Smooth muscle cell (in vitro differentiated cells): ENCODE results near the gene USP15. TPM values are rescaled to one million over a fixed set of nuclear protein-coding genes. Genes with fewer than 3 reads are reported as not detected.

Source experiments
- DNase-seq: peaks from one replicate; lab custom pipeline; 2025; ENCODE audit not compliant: unreplicated experiment; lab: John Stamatoyannopoulos, UW
- H2AFZ ChIP-seq: fragments of 200-600 bp; sonication (generic); 2 replicates; pipeline ENCODE4 v1.6.0; 2016; ENCODE audit warnings: antibody characterized with exemption, low read depth, mild to moderate bottlenecking
- H3F3A ChIP-seq: fragments of 200-600 bp; sonication (generic); 2 replicates; pipeline ENCODE4 v1.6.0; 2017; ENCODE audit warnings: antibody characterized with exemption, low read depth
- H3K27ac ChIP-seq: fragments of 200-600 bp; sonication (generic); 2 replicates; pipeline ENCODE4 v1.5.1; 2016; ENCODE audit warnings: low read depth, mild to moderate bottlenecking
- H3K27me3 ChIP-seq: fragments of 200-600 bp; sonication (generic); 2 replicates; pipeline ENCODE4 v1.6.1; 2016; ENCODE audit warnings: low read depth, mild to moderate bottlenecking
- H3K36me3 ChIP-seq: fragments of 200-600 bp; sonication (generic); 2 replicates; pipeline ENCODE4 v1.5.1; 2016; ENCODE audit warnings: low read depth
- H3K4me1 ChIP-seq: fragments of 200-600 bp; sonication (generic); 2 replicates; pipeline ENCODE4 v1.5.1; 2016; ENCODE audit warnings: low read depth
- H3K4me2 ChIP-seq: fragments of 200-600 bp; sonication (generic); 2 replicates; pipeline ENCODE4 v1.6.0; 2016; ENCODE audit warnings: mild to moderate bottlenecking
- H3K4me3 ChIP-seq: fragments of 200-600 bp; sonication (generic); 2 replicates; pipeline ENCODE4 v1.5.1; 2016; ENCODE audit warnings: mild to moderate bottlenecking
- H3K79me2 ChIP-seq: fragments of 200-600 bp; sonication (generic); 2 replicates; pipeline ENCODE4 v1.6.0; 2016; ENCODE audit warnings: low read depth, mild to moderate bottlenecking
- H3K9ac ChIP-seq: fragments of 200-600 bp; sonication (generic); 2 replicates; pipeline ENCODE4 v1.6.0; 2016; ENCODE audit warnings: low read depth
- H3K9me3 ChIP-seq: fragments of 200-600 bp; sonication (generic); replicated peaks from 2 replicates; pipeline ENCODE4 v1.5.1; 2016; ENCODE audit warnings: low read depth
- H4K20me1 ChIP-seq: fragments of 200-600 bp; sonication (generic); 2 replicates; pipeline ENCODE4 v1.6.0; 2016; ENCODE audit warnings: low read depth
- WGBS: methylation state at CpG from one replicate; pipeline ENCODE4 v1.1.7; 2016; ENCODE audit warnings: low lambda C conversion rate; 5-methylcytosine and 5-hydroxymethylcytosine counted together
- polyA plus RNA-seq: library from polyadenylated mRNA; unstranded; fragments of >200 nt; fragmentation: Nextera tagmentation; extraction: Ambion mirVana; gene quantifications from 2 replicates; pipeline ENCODE4 v1.2.1, GENCODE V29; 2016
- total RNA-seq: library from RNA; depleted of rRNA; stranded (reverse); fragments of >200 nt; gene quantifications from 2 replicates; pipeline ENCODE4 v1.2.3, GENCODE V29; 2014
- TF ChIP-seq, protein P1 (sequence below): fragments of 200-600 bp; sonication (generic); IDR thresholded peaks from 2 replicates; pipeline ENCODE4 v1.5.1; 2017; ENCODE audit warnings: borderline replicate concordance, mild to moderate bottlenecking, antibody characterized with exemption; ENCODE audit not compliant: insufficient read depth, poor library complexity, severe bottlenecking

USP15 gene
- total and polyA plus RNA-seq, 2 experiments from 2014 or later, result 28.7 to 53.5 TPM

DNA sequence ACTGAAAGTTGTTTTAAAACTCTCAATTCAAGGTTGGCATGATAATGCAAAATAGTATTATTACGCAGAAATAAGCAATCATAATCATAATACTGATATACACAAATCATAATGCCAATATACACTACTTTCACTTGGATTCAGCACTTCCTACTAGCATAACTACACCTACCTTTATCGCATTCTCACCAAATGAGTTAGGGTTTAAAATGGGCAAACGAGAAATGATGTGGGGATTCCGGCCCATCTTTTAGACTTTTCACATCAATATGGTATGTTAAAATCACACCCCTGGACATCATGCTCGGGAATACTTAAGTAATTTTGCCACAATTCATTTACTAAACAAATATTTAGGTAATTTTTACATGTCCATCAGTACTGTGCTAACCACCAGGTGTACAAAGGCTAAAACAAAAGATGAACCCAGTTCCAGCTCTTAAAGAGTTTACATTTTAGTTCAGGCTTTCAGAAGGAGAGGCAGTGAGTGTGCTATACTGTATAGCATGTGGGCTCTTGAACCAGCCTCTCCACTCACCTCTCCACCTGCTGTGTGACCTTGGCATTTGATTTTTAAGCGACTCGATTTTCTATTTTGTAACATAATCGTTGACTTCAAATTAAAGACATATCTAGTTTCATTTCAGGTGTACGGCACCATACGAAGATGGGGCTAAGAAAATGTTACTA lies 1.1 kb upstream of the USP15 start:
- Histone ChIP-seq H3K27ac (peak overlapping the region; percentile 91), H3K4me1 (peaks cover 9% of the 10 kb centered on the region), H4K20me1 (peaks cover 34% of the 10 kb centered on the region), H3K4me2 (peak overlapping the region; percentile 92), H3K4me3 (peak overlapping the region; percentile 96), H3K79me2 (peaks cover 39% of the 10 kb centered on the region), H3K27me3 (no peaks in the 10 kb centered on the region), H3K36me3 (no peaks in the 10 kb centered on the region), H3K9ac (peak overlapping the region; percentile 87), H3K9me3 (no peaks in the 10 kb centered on the region), H2AFZ (peak overlapping the region; percentile 97), H3F3A (no peaks in the 10 kb centered on the region)
- TF ChIP-seq, protein P1, sequence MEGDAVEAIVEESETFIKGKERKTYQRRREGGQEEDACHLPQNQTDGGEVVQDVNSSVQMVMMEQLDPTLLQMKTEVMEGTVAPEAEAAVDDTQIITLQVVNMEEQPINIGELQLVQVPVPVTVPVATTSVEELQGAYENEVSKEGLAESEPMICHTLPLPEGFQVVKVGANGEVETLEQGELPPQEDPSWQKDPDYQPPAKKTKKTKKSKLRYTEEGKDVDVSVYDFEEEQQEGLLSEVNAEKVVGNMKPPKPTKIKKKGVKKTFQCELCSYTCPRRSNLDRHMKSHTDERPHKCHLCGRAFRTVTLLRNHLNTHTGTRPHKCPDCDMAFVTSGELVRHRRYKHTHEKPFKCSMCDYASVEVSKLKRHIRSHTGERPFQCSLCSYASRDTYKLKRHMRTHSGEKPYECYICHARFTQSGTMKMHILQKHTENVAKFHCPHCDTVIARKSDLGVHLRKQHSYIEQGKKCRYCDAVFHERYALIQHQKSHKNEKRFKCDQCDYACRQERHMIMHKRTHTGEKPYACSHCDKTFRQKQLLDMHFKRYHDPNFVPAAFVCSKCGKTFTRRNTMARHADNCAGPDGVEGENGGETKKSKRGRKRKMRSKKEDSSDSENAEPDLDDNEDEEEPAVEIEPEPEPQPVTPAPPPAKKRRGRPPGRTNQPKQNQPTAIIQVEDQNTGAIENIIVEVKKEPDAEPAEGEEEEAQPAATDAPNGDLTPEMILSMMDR, result no peak
- DNase-seq, result no peak
- WGBS, result 60% methylated on average over 10 of the region's 10 CpGs

DNA sequence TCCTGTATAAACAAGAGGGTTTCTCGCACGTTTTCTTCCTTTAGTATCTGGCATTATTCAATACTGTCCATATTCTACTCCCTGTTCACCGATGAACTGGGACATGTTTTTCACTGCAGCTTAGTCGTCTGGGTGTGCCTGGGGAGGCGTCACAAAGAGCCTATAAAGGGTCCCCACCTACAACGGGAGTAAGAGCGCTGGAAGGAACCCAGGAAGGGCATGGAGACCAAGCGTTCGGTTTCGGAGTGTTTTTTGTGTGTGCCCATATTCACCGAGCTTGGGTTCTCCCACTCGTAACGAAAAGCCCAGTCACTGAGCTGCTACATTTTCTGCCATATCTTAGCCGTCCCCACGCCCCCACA lies 592 bp upstream of the USP15 start:
- H4K20me1 ChIP-seq, result peaks cover 38% of the 10 kb centered on the region
- peak overlapping the region; percentile 87 for H3K9ac ChIP-seq
- H3K4me2 ChIP-seq, result peak overlapping the region; percentile 92
- no peaks in the 10 kb centered on the region for H3K27me3 ChIP-seq
- no peaks in the 10 kb centered on the region for H3K36me3 ChIP-seq
- 3% methylated on average over 15 of the region's 15 CpGs for WGBS
- H3K79me2 ChIP-seq, result peaks cover 44% of the 10 kb centered on the region
- H2AFZ ChIP-seq, result peak overlapping the region; percentile 97
- TF ChIP-seq, protein P1, result no peak
- H3K27ac ChIP-seq, result peak overlapping the region; percentile 91
- no peaks in the 10 kb centered on the region for H3F3A ChIP-seq
- H3K4me3 ChIP-seq, result peak overlapping the region; percentile 96
- no peak for DNase-seq
- no peaks in the 10 kb centered on the region for H3K9me3 ChIP-seq
- H3K4me1 ChIP-seq, result peaks cover 9% of the 10 kb centered on the region

DNA sequence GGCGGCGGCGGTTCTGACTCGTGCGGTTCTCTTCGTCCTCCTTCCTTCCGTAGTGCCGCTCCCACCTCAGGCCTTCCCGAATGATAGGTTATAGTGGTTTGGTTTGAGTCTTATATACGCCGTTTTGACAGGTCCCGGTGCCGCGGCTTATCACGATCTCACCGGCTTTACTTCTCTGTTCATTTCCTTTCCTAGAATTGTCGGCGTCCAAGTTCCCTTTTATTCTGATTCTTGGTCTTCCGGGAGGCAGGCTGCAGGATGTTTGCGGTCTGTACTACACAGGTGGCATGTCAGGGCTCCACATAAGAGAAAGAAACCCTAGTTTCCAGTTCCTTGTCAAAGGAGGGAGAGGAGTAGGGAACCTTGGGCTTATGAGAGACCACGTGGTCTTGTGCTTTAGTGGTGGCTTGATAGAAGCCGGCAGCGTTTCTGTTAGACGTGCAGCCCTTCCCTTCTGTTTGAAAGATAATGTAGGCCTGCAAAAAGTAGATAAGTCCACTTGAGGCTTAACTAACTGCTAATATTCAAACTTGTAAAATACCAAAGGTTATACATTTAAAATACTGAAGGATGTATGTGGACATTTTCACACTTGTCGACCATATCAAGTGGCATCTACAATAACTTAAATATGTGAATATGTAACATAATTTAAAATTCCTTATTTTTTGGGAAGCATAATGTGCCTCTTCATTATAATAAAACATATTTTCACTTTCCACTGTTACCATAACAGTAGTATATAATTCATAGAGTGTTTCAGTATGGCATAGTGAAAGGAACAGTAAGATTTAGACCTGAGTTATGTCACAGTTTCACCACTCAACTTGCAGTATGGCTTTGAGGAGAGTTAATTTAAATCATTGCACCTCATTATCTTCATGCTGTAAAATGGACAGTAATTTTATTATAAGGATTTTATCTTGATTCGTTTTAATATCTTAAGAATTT lies 804 bp downstream of the USP15 start:
- TF ChIP-seq, protein P1, result no peak
- Histone ChIP-seq H4K20me1 (peaks cover 52% of the 10 kb centered on the region), H2AFZ (peak overlapping the region; percentile 97), H3F3A (no peaks in the 10 kb centered on the region), H3K4me2 (peak overlapping the region; percentile 92), H3K9ac (peak overlapping the region; percentile 87), H3K4me1 (peaks cover 9% of the 10 kb centered on the region), H3K27ac (peak overlapping the region; percentile 91), H3K36me3 (no peaks in the 10 kb centered on the region), H3K27me3 (no peaks in the 10 kb centered on the region), H3K79me2 (peaks cover 58% of the 10 kb centered on the region), H3K4me3 (peak overlapping the region; percentile 96), H3K9me3 (no peaks in the 10 kb centered on the region)
- 4% methylated on average over 26 of the region's 26 CpGs for WGBS
- no peak for DNase-seq
